Measurements from ENCODE around the gene NISCH. TPM values are rescaled to one million over a fixed set of nuclear protein-coding genes. Genes with fewer than 3 reads are reported as not detected.

The NISCH gene
- total RNA-seq, 1 experiment from 2014 or later: 72.8 TPM

- H3K36me3 ChIP-seq (ENCODE audit: control insufficient read depth in 1 of 2, insufficient read depth in 2 of 2, low read length in 2 of 2): no peaks in the 10 kb centered on the region
- H3K4me1 ChIP-seq (ENCODE audit: control insufficient read depth in 1 of 2, insufficient read depth in 2 of 2, low read length in 2 of 2): peaks cover 2 to 16% of the 10 kb centered on the region in 2 experiments; a peak in 3 of 4 replicates
- H3K9me3 ChIP-seq (ENCODE audit: control insufficient read depth in 1 of 2, insufficient read depth in 1 of 2, low read depth in 1 of 2, low read length in 2 of 2): no peaks in the 10 kb centered on the region
- H3K79me2 ChIP-seq (ENCODE audit: insufficient read depth, low read length): no peaks in the 10 kb centered on the region
- POLR2A ChIA-PET: no interaction called here
- CTCF ChIA-PET: no interaction called here
- H3K4me2 ChIP-seq (ENCODE audit: low read length): no peak overlapping the region
- no peak overlapping the region for H3K27ac ChIP-seq (ENCODE audit: low read depth, low read length)
- ATAC-seq (no peak), DNase-seq (ENCODE audit: low read depth, low spot score) (no peak)
- no peak for TF ChIP-seq YY1 (IDR thresholded peaks at IDR 0.05; ENCODE audit: extremely low read depth, insufficient replicate concordance, low read depth, low read length)
- no peak for TF ChIP-seq EZH2 (IDR thresholded peaks at IDR 0.05)
- TF ChIP-seq ZNF274 (IDR thresholded peaks at IDR 0.05; ENCODE audit: low read depth, low read length): no peak
- H3K4me3 ChIP-seq (replicated peaks in 1 of 2; ENCODE audit: low read depth in 1 of 2, low read length in 2 of 2): no peak overlapping the region
- no peaks in the 10 kb centered on the region for H4K20me1 ChIP-seq (ENCODE audit: insufficient read depth)
- H2AFZ ChIP-seq (ENCODE audit: low read depth, low read length, poor library complexity, severe bottlenecking): no peak overlapping the region
- no peaks in the 10 kb centered on the region for H3K9me2 ChIP-seq (ENCODE audit: insufficient read depth)
- RAD21 ChIA-PET (ENCODE audit: low non-redundant PET in 1 of 2, low total read pairs in 2 of 2, uncharacterized antibody in 2 of 2, unreplicated experiment in 2 of 2): no interaction called here
- intact Hi-C loops (cut with micrococcal nuclease): no loop called here
- H3K9ac ChIP-seq (ENCODE audit: low read length): no peak overlapping the region
- BruUV-seq (replicated peaks): no TSS peak
- H3K27me3 ChIP-seq (ENCODE audit: insufficient read depth, low read length): no peaks in the 10 kb centered on the region
These were observed 13.6 kb upstream of the NISCH start for GRCh38 chr3:52441772-52442332.

- RAD21 ChIA-PET (ENCODE audit: low non-redundant PET in 1 of 2, low total read pairs in 2 of 2, uncharacterized antibody in 2 of 2, unreplicated experiment in 2 of 2): no interaction called here
- DNase-seq (ENCODE audit: low read depth, low spot score) (no peak), ATAC-seq (no peak)
- no peak overlapping the region for H3K4me2 ChIP-seq (ENCODE audit: low read length)
- H4K20me1 ChIP-seq (ENCODE audit: insufficient read depth): no peaks in the 10 kb centered on the region
- H3K36me3 ChIP-seq (ENCODE audit: control insufficient read depth in 1 of 2, insufficient read depth in 2 of 2, low read length in 2 of 2): no peaks in the 10 kb centered on the region
- H3K9ac ChIP-seq (ENCODE audit: low read length): no peak overlapping the region
- CTCF ChIA-PET: no interaction called here
- TF ChIP-seq EZH2 (IDR thresholded peaks at IDR 0.05) (no peak), ZNF274 (IDR thresholded peaks at IDR 0.05; ENCODE audit: low read depth, low read length) (no peak), EZH2phosphoT487 (IDR thresholded peaks at IDR 0.05; ENCODE audit: borderline replicate concordance) (no peak), SRF (IDR thresholded peaks at IDR 0.05; ENCODE audit: low read depth) (no peak), POLR2AphosphoS5 (IDR thresholded peaks at IDR 0.05; ENCODE audit: low read depth, low read length) (no peak), CBX3 (IDR thresholded peaks at IDR 0.05; ENCODE audit: low read depth) (no peak), RAD21 (IDR thresholded peaks at IDR 0.05; ENCODE audit: low read depth) (no peak), ZBTB33 (IDR thresholded peaks at IDR 0.05; ENCODE audit: extremely low read depth, insufficient replicate concordance, low read length) (no peak), FOSL1 (IDR thresholded peaks at IDR 0.05; ENCODE audit: low read depth) (no peak), MAX (IDR thresholded peaks at IDR 0.05) (no peak), CEBPB (IDR thresholded peaks at IDR 0.05; ENCODE audit: low read depth) (no peak), YY1 (IDR thresholded peaks at IDR 0.05; ENCODE audit: extremely low read depth, insufficient replicate concordance, low read depth, low read length) (no peak), EGR1 (IDR thresholded peaks at IDR 0.05; ENCODE audit: low read depth) (no peak)
- intact Hi-C loops (cut with micrococcal nuclease): no loop called here
- H3K9me3 ChIP-seq (ENCODE audit: control insufficient read depth in 1 of 2, insufficient read depth in 1 of 2, low read depth in 1 of 2, low read length in 2 of 2): no peaks in the 10 kb centered on the region
- H3K27me3 ChIP-seq (ENCODE audit: insufficient read depth, low read length): no peaks in the 10 kb centered on the region
- H2AFZ ChIP-seq (ENCODE audit: low read depth, low read length, poor library complexity, severe bottlenecking): no peak overlapping the region
- no peaks in the 10 kb centered on the region for H3K9me2 ChIP-seq (ENCODE audit: insufficient read depth)
- H3K79me2 ChIP-seq (ENCODE audit: insufficient read depth, low read length): no peaks in the 10 kb centered on the region
- H3K4me1 ChIP-seq (ENCODE audit: control insufficient read depth in 1 of 2, insufficient read depth in 2 of 2, low read length in 2 of 2): peaks cover 2 to 17% of the 10 kb centered on the region in 2 experiments; a peak in 3 of 4 replicates
- no peak overlapping the region for H3K27ac ChIP-seq (ENCODE audit: low read depth, low read length)
- no peak overlapping the region for H3K4me3 ChIP-seq (replicated peaks in 1 of 2; ENCODE audit: low read depth in 1 of 2, low read length in 2 of 2)
- BruUV-seq (replicated peaks): no TSS peak
- POLR2A ChIA-PET: no interaction called here
These were observed 12.8 kb upstream of the NISCH start for GRCh38 chr3:52442409-52443267.

Data from HCT116 (cell line).